GM18870 (cell line): ENCODE measurements around the gene GYS1.
"Not testable (repeated sequence)": the region's sequence is repeated elsewhere in the genome, so short reads cannot be mapped to it uniquely, and the experiment has no call there.

Experiments
- ATAC-seq: cut with Tn5 transposase; IDR thresholded peaks from one replicate; pipeline ENCODE4 v1.9.1; 2021; ENCODE audit warnings: moderate library complexity; ENCODE audit not compliant: unreplicated experiment

The GYS1 gene

DNA sequence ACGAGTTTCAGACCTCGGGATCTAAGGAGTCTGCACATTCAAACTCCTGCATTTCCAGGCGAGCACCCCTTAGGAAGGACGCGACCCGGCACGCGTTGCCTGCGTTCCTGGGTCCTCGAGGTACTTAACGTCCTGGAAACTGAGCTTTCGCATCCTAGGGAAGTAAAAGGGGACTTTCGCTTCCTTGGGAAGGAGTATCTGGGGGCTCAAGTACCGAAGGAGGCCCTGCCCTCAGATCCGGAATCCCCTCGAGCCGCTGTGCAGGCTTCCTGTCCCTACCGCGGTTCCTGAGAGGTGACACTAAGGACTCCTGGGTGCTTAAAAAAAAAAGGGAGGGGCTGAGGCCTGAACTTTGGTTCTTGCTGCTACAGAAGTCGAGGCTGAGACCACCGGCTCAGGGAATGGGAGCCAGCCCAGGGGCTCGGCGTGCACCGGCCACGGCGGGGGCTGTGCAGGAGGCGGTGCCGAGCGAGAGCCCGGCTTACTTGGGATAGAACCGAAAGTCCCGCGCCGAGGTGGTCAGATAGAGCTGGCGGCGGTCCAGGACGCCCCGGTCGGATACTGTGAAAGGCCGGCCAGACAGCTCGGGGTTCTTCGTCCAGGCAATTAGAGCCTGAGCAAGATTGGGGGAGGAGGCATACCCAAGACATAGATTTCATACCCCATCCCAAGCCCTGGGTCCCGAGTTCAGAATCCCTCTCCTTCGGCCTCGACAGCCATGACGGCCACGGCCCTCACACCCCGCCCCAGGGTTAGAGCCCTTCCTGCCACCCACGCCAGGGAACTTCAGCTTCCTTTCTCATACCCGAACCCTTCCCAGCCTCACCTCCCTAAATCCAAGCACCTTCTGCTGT is 25.5 kb upstream of the GYS1 start:
- not testable (repeated sequence) for ATAC-seq

DNA sequence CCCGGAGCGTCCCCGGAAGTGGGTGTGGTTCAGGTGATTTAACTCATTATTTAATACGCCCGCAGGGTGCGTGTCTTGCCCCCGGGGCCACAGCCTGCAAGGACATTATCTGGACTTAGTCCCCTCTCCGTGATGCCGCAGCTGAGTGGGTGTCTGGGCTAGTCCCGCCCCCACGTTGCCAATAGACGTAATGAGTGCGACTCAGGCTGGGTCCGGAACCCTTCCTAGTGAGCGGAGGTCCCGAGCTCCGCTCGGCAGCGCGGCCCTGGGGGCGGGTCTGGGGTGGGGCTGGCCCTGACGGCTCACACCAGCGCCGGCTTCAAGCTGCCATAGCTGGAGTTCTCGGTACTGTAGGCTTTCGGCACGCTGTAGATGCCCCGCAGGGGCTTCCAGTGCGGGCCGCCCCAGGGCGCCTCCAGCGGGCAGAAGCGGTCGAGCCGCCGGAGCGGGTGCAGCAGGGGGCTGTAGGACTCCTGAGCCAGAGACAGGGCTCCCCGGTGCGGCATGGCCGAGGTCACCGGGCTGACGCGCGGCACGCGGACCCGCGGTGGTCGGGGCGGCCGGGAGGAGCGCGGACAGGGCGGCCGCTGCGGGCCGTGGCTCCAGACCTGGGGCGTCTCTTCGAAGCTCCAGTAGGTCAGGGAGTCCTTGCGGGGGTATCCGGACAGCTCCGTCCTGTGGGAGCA is 24.7 kb upstream of the GYS1 start:
- ATAC-seq, result no peak

DNA sequence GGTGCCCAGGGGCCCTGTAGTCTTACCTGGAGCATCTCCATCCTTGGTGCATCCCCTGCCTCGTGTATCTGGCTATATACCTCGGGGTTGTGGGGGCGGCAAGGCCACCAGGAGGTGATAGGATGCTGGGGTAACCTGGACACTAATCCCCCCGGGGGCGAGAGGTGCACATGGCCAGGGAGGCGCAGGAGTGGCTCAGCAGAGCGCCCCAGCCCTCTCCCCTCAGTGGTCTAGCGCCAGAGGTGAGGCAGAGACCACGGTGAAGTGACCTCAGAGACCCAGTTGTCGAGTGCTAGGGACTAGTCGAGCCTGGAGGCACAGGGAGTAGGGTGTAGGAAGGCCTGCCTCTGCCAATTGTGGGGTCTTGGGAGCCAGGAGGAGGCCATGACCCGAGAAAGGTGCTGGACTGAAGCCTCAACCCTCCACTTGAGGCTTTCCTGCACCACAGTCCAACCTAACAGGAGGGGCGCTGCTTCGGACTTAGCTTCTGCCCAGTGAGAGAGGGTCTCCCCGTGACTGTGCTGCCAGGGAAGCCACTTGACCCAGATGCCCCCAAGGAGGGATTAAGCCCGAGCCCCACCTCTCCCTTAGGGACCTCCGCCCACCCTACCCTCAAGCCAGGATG is 24.0 kb upstream of the GYS1 start, which contains the start of gene LHB:
TSS of gene LHB (minus strand) at position 51 of the 625 bp plus-strand sequence. CDS start at position 41, 10 bp downstream.
- ATAC-seq, result no peak

DNA sequence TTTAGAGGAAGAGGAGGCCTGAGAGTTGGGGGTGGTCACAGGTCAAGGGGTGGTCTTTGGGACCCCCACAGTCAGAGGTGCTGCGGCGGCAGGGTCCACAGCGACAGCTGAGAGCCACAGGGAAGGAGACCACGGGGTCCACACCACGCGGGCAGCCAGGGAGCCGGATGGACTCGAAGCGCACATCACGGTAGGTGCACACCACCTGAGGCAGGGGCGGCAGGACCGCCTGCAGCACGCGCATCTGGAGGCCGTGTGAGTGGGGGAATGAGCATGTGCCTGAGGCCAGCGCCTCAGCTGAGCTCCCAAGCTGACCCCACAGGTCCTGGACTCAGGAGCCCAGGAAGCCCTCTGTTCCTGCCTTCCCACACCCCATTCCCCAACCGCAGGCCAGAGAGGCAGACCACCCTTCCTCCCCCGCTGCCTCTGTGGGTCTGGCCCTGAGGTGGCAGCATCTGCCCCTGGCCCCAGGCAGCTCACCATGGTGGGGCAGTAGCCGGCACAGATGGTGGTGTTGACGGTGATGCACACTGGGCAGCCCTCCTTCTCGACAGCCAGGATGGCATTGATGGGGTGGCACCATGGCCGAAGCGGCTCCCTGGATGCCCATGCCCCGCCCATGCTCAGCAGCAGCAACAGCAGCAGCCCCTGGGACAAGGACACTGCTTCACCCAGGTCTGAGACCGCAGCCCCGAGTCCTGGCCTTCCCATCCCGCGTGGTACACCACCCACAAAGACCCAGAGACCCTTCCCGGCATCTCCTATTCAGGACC is 23.1 kb upstream of the GYS1 start:
- no peak for ATAC-seq

DNA sequence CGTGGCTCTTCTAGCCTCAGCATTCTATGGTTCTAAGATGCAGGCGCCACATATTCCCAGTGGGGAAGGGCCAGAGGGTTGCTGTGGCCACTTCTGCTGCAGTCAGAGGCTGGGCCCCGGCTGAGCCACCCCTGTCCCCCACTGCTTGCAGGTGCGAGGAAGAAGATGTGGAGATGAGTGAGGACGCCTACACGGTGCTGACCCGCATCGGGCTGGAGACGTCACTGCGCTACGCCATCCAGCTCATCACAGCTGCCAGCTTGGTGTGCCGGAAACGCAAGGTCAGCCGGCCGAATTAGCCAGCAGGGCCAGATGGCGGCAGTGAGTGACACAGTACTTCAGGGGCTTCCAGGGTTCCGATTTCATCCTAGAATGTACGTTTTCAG is 21.8 kb upstream of the GYS1 start:
- ATAC-seq, result no peak

DNA sequence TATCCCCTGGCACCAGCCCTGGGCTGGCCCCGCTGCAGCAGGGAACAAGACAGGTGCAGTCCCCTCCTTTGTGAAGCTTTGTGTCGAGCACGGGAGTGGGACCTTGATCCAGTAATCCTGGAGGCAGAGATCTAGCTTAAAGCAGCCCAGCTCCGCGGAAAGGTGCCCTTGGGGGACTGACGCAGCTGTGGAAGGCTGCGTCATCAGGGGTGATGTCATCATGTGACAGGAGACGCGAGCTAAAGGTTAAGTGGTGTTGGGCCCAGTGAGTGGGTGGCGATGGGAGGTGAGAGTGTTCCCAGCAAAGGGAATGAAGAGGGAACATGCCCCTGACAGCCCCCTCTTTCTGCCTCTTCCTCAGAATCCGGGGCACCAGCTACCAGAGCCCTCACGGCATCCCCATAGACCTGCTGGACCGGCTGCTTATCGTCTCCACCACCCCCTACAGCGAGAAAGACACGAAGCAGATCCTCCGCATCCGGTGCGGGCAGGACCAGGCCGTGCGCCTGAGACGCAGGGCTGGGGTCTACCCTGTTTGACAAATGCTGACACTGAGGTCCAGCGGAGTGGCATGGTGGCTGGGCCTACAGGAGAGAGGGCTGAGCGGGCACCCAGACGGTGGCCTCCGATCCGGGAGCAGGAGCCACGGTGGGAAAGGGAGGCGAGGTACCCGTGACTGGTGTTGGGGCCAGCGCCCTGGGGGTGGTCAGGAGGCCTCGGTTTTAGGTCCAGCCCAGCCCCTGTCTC is 21.2 kb upstream of the GYS1 start:
- no peak for ATAC-seq

DNA sequence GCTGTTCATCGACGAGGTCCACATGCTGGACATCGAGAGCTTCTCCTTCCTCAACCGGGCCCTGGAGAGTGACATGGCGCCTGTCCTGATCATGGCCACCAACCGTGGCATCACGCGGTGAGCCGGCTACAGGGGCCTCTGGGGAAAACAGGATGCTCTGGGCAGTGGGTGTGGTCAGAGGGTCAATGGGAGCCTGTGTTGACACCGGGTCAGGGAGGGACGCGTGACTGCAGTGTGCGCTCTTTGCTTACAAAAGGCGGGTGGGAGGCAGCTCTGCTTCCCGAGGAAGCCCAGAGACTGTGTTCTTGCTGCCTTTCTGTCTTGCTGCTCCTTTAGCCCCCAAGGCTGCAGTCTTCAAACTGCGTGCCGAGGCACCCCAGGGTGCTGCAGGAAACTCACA is 18.1 kb upstream of the GYS1 start:
- ATAC-seq, result no peak

DNA sequence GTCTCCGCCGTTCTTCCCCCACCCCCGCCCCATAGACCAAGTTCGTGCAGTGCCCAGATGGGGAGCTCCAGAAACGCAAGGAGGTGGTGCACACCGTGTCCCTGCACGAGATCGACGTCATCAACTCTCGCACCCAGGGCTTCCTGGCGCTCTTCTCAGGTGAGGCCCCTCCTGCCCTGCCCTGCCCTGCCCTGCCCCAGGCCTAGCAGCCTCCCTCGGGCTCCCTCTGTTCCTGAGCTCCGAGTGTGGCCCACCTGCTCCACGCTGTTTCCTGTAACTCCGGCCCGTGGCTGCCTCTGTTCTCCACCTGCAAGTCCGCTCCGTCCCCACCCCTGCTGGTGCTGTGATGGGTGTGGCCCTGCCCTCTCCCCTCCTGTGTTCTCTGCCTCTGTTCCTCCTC is 17.3 kb upstream of the GYS1 start:
- no peak for ATAC-seq

DNA sequence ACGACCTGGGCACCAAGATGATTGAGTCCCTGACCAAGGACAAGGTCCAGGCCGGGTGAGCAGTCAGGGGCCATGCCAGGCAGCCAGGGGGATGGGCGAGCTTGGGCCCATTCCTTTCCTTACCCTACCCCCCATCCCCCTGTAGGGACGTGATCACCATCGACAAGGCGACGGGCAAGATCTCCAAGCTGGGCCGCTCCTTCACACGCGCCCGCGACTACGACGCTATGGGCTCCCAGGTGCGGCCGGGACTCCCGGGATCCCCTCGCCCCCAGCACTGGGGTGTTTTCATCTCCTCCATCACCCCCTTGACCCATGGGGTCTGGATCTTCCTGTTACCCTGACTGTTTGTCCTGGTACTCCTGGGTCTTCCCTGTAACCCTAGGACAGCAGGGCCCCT is 16.7 kb upstream of the GYS1 start:
- no peak for ATAC-seq

DNA sequence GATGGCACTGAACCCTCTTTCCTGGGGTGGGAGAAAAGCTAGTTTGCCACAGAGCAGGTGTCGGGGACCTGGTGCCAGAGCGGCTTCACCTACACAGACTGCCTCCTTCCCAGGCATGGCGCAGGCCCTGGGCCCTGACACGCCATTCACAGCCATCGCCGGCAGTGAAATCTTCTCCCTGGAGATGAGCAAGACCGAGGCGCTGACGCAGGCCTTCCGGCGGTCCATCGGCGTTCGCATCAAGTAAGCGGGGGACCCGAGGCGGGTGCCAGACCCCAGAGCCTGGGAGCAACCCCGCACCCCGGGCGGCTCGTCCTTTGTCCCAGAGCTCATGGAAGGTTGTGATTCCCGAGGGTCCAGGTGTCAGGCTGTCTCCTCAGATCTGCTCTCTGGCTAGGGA is 13.8 kb upstream of the GYS1 start:
- ATAC-seq, result no peak

DNA sequence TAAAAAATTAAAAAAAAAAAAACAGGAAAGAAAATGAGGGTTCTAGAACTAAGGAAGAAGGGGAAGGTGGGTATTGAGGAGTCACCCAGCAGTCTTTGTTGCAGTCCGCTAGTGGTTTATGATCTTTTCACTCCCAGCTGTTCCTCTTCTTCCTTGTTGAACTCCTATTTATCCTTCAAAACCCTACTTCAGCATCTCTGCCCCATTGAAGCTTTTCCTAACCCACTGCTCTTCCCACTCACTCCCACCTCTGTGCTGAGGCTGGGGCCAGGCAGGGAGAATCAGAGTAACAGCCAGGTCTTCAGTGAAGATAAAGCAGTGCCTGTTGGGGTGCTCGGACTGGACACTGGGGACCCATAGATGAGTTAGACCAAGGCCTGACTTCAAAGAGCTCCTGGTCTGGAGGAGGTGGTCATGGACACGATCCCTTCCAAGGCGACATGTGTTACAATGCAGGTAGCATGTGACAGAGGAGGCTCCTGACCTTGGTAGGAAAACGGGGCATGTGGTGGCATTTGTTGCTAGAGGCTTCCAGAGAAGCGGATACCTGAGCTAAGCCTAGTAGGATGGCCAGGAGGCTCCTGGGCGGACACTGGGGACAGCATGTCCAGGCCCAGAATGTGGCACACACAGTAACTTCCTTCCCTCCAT is 12.0 kb upstream of the GYS1 start:
- ATAC-seq, result no peak

DNA sequence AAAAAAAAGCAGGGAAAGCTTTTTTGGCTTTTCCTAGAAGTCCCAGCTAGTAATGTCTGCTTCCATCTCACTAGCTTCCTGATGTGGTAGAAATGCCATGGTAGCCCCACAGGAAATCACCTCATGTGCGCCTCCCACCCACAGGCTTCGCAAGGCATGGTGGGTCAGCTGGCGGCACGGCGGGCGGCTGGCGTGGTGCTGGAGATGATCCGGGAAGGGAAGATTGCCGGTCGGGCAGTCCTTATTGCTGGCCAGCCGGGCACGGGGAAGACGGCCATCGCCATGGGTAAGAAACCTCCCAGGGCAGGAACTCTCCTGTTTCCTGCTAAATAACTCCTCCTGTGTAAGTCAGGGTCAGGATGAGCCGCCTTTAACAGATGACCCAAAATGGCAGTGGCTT is 11.0 kb upstream of the GYS1 start:
- no peak for ATAC-seq

DNA sequence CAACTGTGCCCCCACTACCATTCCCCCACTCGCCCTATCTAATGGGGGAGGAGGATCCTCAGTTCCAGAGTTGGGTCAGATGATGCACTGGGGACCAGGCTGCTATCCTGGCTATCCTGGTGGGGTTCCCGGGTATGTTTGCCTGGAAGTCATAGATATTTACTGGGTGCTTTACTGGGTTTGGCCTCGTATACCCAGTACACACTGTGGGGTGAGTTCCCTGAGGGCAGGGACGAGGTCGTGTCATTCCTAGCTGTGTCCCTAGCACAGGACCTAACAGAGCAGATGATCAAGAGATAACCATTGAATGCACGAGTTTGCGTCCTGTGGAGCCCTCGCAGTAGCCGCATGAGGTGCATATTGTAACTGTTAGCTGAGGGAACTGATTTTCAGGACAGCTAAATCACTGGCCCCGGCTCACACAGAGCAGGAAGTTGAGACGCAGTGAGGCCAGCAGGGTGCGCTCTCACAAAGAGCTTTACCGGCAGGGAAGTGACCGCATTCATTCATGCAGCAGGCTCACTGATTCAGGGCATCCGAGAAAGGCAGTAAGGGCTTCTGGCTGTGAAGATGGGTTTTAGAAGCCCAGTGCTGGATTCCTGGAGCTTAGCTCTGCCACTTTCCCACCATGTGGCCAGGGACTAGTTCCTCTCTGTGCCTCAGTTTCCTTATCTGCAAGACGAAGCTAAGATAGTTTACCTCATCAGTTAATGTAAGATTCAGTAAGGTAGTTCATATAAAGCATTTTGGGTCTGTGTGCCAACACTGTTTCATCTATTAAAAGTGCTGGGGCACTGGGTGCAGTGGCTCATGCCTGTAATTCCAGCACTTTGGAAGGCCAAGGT is 6.6 kb upstream of the GYS1 start:
- no peak for ATAC-seq

DNA sequence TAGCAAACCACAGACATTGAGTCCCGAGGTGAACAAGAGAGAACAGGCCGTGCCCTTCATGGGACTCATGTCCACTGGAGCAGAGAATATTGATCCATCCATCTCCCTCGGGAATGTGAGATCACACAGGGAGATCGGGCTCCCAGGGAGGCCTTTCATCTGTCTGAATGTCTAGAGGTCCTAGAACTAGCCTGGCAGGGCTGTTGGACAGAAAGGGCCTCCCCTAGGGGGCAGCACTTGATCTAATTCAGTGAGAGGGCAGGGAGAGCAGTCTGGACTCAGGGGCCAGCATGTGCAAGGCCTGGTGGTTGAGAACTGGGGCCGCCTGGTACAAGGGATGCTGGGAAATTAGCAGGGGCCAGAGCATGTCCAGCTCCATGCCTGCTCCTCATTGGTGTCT is 4.9 kb upstream of the GYS1 start:
- no peak for ATAC-seq

DNA sequence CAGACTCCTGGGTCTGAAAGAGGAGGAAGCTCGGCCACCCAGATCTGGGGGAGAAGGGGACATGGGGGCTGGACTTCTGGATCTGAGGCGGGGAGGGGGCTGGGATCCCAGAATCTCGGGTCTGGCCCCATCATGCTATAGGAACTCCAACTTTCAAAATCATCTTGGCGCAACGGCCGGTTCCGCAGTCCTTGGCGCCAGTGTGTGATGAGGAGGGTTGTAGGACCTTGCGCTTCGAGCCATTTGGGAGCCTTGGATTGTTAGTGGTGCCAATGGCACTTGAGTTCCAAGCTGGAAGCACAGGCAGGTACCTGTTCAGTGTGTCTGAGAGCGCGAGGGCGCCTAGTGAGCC is 902 bp upstream of the GYS1 start:
- ATAC-seq, result no peak

DNA sequence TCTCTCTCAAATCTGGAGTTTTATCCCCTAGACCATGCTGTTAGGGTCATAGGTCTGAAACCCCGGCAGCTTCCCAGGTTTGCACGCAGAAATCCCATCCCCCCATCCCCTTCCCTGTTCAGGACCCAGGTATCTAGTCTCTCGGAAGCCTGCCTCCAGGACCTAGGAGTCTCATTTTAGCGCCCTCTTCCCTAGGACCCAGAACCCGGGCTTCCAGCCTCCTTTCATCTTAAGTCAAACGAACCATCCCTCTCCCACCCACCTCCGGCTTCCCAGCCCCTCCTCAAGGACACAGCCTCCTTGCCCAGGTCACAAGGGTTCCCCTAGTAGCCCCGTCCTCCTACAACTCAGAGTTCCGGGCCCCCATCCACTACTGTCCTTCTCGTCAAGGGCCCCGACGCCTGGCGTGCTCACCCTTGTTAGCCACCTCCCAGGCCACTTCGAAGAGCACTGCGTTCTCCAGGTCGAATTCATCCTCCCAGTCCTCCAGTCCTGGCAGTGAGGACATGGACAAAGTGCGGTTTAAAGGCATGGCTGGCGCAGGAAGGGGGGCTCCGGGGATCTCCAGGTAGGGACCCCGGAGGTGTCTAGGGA is 431 bp downstream of the GYS1 start:
- peak; percentile 11 for ATAC-seq

DNA sequence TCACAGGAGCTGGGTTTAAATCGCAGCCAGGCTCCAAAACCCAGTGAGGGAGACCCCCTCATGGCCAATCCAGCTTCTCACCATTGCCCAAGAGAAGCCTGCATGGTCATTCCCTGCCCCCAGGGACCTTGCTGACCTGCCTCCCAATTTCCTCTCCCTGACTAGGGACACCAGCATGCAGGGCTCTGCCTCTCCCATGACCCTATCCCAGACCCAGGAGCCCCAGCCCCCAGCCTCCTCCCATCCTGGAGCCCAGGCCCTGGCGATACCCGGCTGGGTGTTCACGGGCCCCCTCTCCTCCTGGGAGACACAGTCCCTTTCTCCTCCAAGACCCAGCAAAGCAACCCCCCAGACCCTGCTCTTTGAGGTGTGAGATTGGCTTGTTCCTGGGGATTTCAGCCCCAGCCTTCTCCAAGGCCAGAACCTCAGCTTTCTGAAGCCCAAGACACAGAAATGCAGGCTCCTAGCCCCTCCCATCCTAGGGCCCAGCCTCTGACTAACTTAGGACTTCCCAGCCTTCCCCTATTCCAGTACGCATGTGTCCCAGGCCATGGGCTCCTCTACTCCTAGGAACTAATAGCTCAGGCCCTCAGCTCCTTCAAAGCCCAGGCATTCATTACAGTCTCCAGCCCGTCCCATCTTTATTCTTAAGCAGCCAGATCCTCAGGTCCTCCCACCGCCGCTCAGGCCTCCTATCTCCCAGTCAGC is 1.1 kb downstream of the GYS1 start:
- ATAC-seq, result no peak

DNA sequence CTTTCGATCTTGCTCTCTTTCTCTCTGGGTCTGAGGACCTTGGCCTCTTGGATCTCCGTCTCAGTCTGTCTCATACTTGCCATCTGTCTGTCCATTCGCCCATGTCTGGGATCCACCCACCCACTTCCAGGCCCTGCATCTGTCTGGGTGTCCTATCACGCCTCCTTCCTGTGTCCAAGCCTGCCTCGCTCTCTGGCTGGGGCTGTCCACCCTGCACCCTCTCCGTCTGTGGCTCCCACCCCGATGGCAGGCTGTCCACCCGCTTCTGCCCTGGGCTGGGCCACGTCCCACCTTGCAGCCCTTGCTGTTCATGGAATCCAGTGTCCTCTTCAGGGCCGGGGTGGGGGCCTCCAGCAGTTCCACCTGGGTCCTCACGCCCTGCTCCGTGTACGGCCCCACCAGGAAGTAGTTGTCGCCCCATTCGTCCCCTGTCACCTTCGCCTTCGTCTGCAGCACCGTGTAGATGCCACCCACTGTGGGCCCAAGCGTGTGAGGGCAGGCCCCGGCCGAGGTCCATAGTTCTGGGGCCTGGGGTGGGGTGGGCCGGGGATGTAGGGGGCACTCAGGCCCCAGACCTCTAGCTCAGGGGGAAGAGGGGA is 2.0 kb downstream of the GYS1 start:
- no peak for ATAC-seq
